IMR-90 (cell line): Measurements from ENCODE around the gene CDC25A. TPM values are rescaled to one million over a fixed set of nuclear protein-coding genes. Genes with fewer than 3 reads are reported as not detected.

Experiments used
- ATAC-seq: fragments of 200-7000 bp; cut with Tn5 transposase; 2 replicates; pipeline ENCODE4 v1.9.1; 2020; ENCODE audit warnings: low read depth, mild to moderate bottlenecking, moderate library complexity
- BruUV-seq: library from RNA; stranded (reverse); fragments of 400-500 nt; replicated peaks from 2 replicates; lab custom pipeline; 2021; lab: Mats Ljungman, UMichigan
- CTCF ChIA-PET: fragments of 300-600 bp; formaldehyde crosslinking; extraction: SDS; loops from one replicate; lab custom pipeline; 2021; ENCODE audit warnings: antibody characterized with exemption; lab: Yijun Ruan, JAX
- POLR2A ChIA-PET: fragments of 300-600 bp; sonication (Branson Sonifier 250); formaldehyde crosslinking; loops from one replicate; lab custom pipeline; 2022; ENCODE audit warnings: antibody characterized with exemption; ENCODE audit not compliant: unreplicated experiment; lab: Charles Lee
- DNase-seq: peaks from one replicate; pipeline ENCODE4 v3.0.0; 2013
- H2AFZ ChIP-seq: replicated peaks from 2 replicates; pipeline ENCODE3; 2013; ENCODE audit warnings: low read length, mild to moderate bottlenecking; ENCODE audit not compliant: poor library complexity
- H2AK5ac ChIP-seq: 2 replicates; pipeline ENCODE4 v1.6.1; 2013; ENCODE audit warnings: low read depth, low read length, inconsistent platforms
- H2AK9ac ChIP-seq: replicated peaks from 2 replicates; pipeline ENCODE3; 2013; ENCODE audit warnings: mild to moderate bottlenecking, low read depth, low read length, moderate library complexity; ENCODE audit not compliant: poor library complexity
- H2BK120ac ChIP-seq: 2 replicates; pipeline ENCODE4 v1.6.1; 2013; ENCODE audit warnings: low read depth, low read length, inconsistent platforms
- H2BK15ac ChIP-seq: 3 replicates; pipeline ENCODE4 v1.6.1; 2013; ENCODE audit warnings: low read depth, low read length, inconsistent platforms
- H2BK20ac ChIP-seq: 2 replicates; pipeline ENCODE4 v1.6.1; 2013; ENCODE audit warnings: low read depth, mild to moderate bottlenecking, inconsistent platforms, low read length, moderate library complexity
- H2BK5ac ChIP-seq: 2 replicates; pipeline ENCODE4 v1.6.1; 2013; ENCODE audit warnings: mild to moderate bottlenecking, low read depth, low read length, inconsistent platforms; ENCODE audit not compliant: poor library complexity, severe bottlenecking
- H3K14ac ChIP-seq: replicated peaks from 2 replicates; pipeline ENCODE4 v1.6.1; 2013; ENCODE audit warnings: low read depth, low read length, inconsistent platforms
- H3K18ac ChIP-seq: 2 replicates; pipeline ENCODE4 v1.6.1; 2013; ENCODE audit warnings: low read depth, low read length, control low read depth
- H3K23ac ChIP-seq: 2 replicates; pipeline ENCODE4 v1.6.1; 2013; ENCODE audit warnings: low read depth, low read length, inconsistent platforms
- H3K27ac ChIP-seq: 2 replicates; pipeline ENCODE4 v1.5.1; 2013; ENCODE audit warnings: mild to moderate bottlenecking, control low read depth, low read length; ENCODE audit not compliant: insufficient read depth
- H3K27me3 ChIP-seq: 2 replicates; pipeline ENCODE4 v1.6.1; 2013; ENCODE audit warnings: low read length; ENCODE audit not compliant: control insufficient read depth, insufficient read depth
- H3K36me3 ChIP-seq: 2 replicates; pipeline ENCODE4 v1.6.1; 2013; ENCODE audit warnings: low read length, mixed read lengths; ENCODE audit not compliant: control insufficient read depth, insufficient read depth
- H3K4ac ChIP-seq: 2 replicates; pipeline ENCODE4 v1.6.1; 2013; ENCODE audit warnings: low read depth, low read length, inconsistent platforms
- H3K4me1 ChIP-seq: 2 replicates; pipeline ENCODE4 v1.6.1; 2013; ENCODE audit warnings: low read length, mixed read lengths; ENCODE audit not compliant: control insufficient read depth, insufficient read depth
- H3K4me2 ChIP-seq: 2 replicates; pipeline ENCODE4 v1.6.1; 2013; ENCODE audit warnings: low read depth, mild to moderate bottlenecking, control low read depth, low read length, moderate library complexity
- H3K4me3 ChIP-seq: 2 replicates; pipeline ENCODE4 v1.5.1; 2013; ENCODE audit warnings: low read depth, mild to moderate bottlenecking, control low read depth, low read length, moderate library complexity; ENCODE audit not compliant: insufficient read depth
- H3K56ac ChIP-seq: 2 replicates; pipeline ENCODE4 v1.6.1; 2013; ENCODE audit warnings: low read length, inconsistent platforms; ENCODE audit not compliant: insufficient read depth; ENCODE audit errors: extremely low read depth
- H3K79me1 ChIP-seq, 2 experiments: 2 replicates each; pipeline ENCODE4 v1.6.1; 2013; ENCODE audit warnings: low read length in 2 of 2, inconsistent platforms in 1 of 2, low read depth in 1 of 2
- H3K9ac ChIP-seq: 2 replicates; pipeline ENCODE4 v1.6.1; 2013; ENCODE audit warnings: low read depth, low read length, control low read depth
- H3K9me1 ChIP-seq: 2 replicates; pipeline ENCODE4 v1.6.1; 2013; ENCODE audit warnings: low read length, inconsistent platforms; ENCODE audit not compliant: insufficient read depth
- H3K9me3 ChIP-seq: 2 replicates; pipeline ENCODE4 v1.6.1; 2013; ENCODE audit warnings: low read length; ENCODE audit not compliant: control insufficient read depth, insufficient read depth
- H4K20me1 ChIP-seq: 2 replicates; pipeline ENCODE4 v1.6.1; 2013; ENCODE audit warnings: low read length, inconsistent platforms; ENCODE audit not compliant: insufficient read depth
- H4K5ac ChIP-seq: 2 replicates; pipeline ENCODE4 v1.6.1; 2013; ENCODE audit warnings: mild to moderate bottlenecking, low read depth, low read length, control low read depth
- H4K8ac ChIP-seq, 2 experiments: 2 replicates each; pipeline ENCODE4 v1.6.1; 2013; ENCODE audit warnings: low read depth in 2 of 2, low read length in 2 of 2, control low read depth in 1 of 2, inconsistent platforms in 1 of 2
- H4K91ac ChIP-seq: 2 replicates; pipeline ENCODE4 v1.6.1; 2013; ENCODE audit warnings: low read depth, low read length, inconsistent platforms; ENCODE audit not compliant: insufficient read depth
- RFX5 ChIP-seq: IDR thresholded peaks from 2 replicates; pipeline ENCODE4 v1.8.0; 2012; ENCODE audit warnings: low read depth, mild to moderate bottlenecking, low read length, moderate library complexity
- SMC3 ChIP-seq: fragments of 150-350 bp; IDR thresholded peaks from 2 replicates; pipeline ENCODE4 v1.6.1; 2016; ENCODE audit warnings: low read depth, mild to moderate bottlenecking, antibody characterized with exemption, low read length, moderate library complexity
- WGBS, 2 experiments: methylation state at CpG; one replicate each; pipeline versions ENCODE4 v1.1.5 to v1.1.7; 2013; ENCODE audit warnings: missing lambda C conversion rate in 2 of 2; ENCODE audit not compliant: insufficient read length in 1 of 2; ENCODE audit errors: extremely low coverage in 2 of 2; 5-methylcytosine and 5-hydroxymethylcytosine counted together
- dilution Hi-C: fragments of 300-500 bp; cut with HindIII; formaldehyde crosslinking; loops from one replicate; pipeline ENCODE4 v1.14.3; 2018; ENCODE audit warnings: low sequenced_read_pairs; ENCODE audit not compliant: unreplicated experiment
- in situ Hi-C: fragments of 300-500 bp; cut with MboI; formaldehyde crosslinking; loops from 3 replicates; pipeline ENCODE4 v1.14.3; 2019; ENCODE audit warnings: low sequenced_read_pairs, inconsistent platforms, mixed read lengths
- intact Hi-C: fragments of 100-400 bp; cut with micrococcal nuclease; formaldehyde crosslinking; loops from 2 replicates; pipeline ENCODE4 v1.10.0; 2022
- polyA plus RNA-seq, 3 experiments: library from polyadenylated mRNA; depleted of rRNA; stranded (reverse); fragments of >200 nt; gene quantifications; 2 replicates each; pipeline ENCODE4 v1.2.3, GENCODE V29; 2012; ENCODE audit warnings: low replicate concordance in 1 of 3
- total RNA-seq: library from RNA; depleted of rRNA; stranded (reverse); fragments of >200 nt; gene quantifications from 2 replicates; pipeline ENCODE4 v1.2.3, GENCODE V29; 2012
- TF ChIP-seq, protein P1 (sequence below): fragments of 150-350 bp; IDR thresholded peaks from 2 replicates; pipeline ENCODE4 v1.6.1; 2017; ENCODE audit warnings: mild to moderate bottlenecking, antibody characterized with exemption, low read length, low read depth

The CDC25A gene
- total and polyA plus RNA-seq, 2 of the 4 experiments (the other 2 are of a cell fraction), result 4.2 to 10.6 TPM

DNA sequence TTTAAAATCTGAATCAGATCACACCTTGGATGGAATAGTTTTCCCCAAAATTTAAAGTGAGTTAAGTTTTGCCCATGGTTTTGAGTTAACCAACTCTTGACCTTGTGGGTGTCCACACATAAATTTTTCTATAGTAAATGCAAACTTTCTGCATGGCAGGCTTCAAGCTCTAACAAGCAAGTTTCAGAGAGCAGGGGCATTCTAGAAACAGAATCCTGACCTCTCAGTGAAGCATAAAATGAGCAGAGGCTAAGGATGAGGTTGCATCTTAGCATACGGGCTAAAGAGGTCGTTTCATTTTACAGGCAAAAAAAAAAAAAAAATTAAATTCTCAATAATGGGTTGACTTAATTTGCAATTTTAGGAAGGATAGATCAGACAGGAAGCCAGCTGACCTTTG, 32.1 kb downstream of the CDC25A start:
- no peak overlapping the region for H3K23ac ChIP-seq
- ATAC-seq (no peak), DNase-seq (no peak)
- H3K4me3 ChIP-seq, result no peak overlapping the region
- H4K8ac ChIP-seq, result no peak overlapping the region
- no peak overlapping the region for H2BK15ac ChIP-seq
- no peak overlapping the region for H3K4me2 ChIP-seq
- H3K9me3 ChIP-seq, result no peaks in the 10 kb centered on the region
- no peak overlapping the region for H3K27ac ChIP-seq
- no peak for TF ChIP-seq RFX5
- TF ChIP-seq SMC3, result no peak
- TF ChIP-seq, protein P1, sequence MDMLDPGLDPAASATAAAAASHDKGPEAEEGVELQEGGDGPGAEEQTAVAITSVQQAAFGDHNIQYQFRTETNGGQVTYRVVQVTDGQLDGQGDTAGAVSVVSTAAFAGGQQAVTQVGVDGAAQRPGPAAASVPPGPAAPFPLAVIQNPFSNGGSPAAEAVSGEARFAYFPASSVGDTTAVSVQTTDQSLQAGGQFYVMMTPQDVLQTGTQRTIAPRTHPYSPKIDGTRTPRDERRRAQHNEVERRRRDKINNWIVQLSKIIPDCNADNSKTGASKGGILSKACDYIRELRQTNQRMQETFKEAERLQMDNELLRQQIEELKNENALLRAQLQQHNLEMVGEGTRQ, result no peak
- peaks cover 0 to 15% of the 10 kb centered on the region in 2 experiments; a peak in 1 of 4 replicates for H3K79me1 ChIP-seq
- H2AK9ac ChIP-seq, result no peak overlapping the region
- no peak overlapping the region for H4K91ac ChIP-seq
- peaks cover 8% of the 10 kb centered on the region; the same call in 1 of the 2 replicates for H4K20me1 ChIP-seq
- no peak overlapping the region for H2AFZ ChIP-seq
- in situ Hi-C loops, result loop anchor here (10.0 kb wide), 1 partner anchor 291 kb away; no protein-coding TSS in a partner anchor
- no peak overlapping the region for H2AK5ac ChIP-seq
- H4K5ac ChIP-seq, result no peak overlapping the region
- ChIA-PET POLR2A (no interaction called here), CTCF (no interaction called here)
- H2BK20ac ChIP-seq, result no peak overlapping the region
- H3K36me3 ChIP-seq, result peaks cover 11% of the 10 kb centered on the region
- no TSS peak for BruUV-seq
- H3K9ac ChIP-seq, result no peak overlapping the region
- intact Hi-C loops, result loop anchor here (5.0 to 10.0 kb wide), 3 partner anchors 281 to 631 kb away; no protein-coding TSS in a partner anchor
- no peak overlapping the region for H2BK5ac ChIP-seq
- no peak overlapping the region for H3K14ac ChIP-seq
- H3K27me3 ChIP-seq, result no peaks in the 10 kb centered on the region
- peaks cover 13% of the 10 kb centered on the region for H3K4me1 ChIP-seq
- WGBS, 2 experiments, result no CpG with 5 or more reads among the region's 2 CpGs
- dilution Hi-C loops, result no loop called here
- H3K9me1 ChIP-seq, result 0 out of 2 replicates have a peak, but pooled peaks cover 3% of the 10 kb centered on the region
- H3K18ac ChIP-seq, result no peak overlapping the region
- no peak overlapping the region for H3K56ac ChIP-seq
- no peak overlapping the region for H3K4ac ChIP-seq
- no peak overlapping the region for H2BK120ac ChIP-seq
